HEK293 (cell line): ENCODE results near the gene UBA52.
A peak's percentile ranks its signal among the peaks of the same experiment; 100 is the strongest.

Experiments
- CTCF ChIA-PET: fragments of 350-600 bp; formaldehyde crosslinking; extraction: SDS; loops from one replicate; lab custom pipeline; 2021; ENCODE audit warnings: antibody characterized with exemption; lab: Yijun Ruan, JAX
- POLR2A ChIA-PET: fragments of 300-600 bp; formaldehyde crosslinking; extraction: SDS; loops from one replicate; lab custom pipeline; 2020; ENCODE audit warnings: antibody characterized with exemption, inconsistent platforms; lab: Yijun Ruan, JAX
- H3K27ac ChIP-seq: fragments of 200-500 bp; sonication (Bioruptor generic); 2 replicates; pipeline ENCODE4 v1.5.1; 2014; ENCODE audit warnings: low read depth, low read length, control low read depth, inconsistent platforms; ENCODE audit errors: extremely low read depth
- H3K36me3 ChIP-seq, 2 experiments: fragments of 200-500 bp in 1 of 2; sonication (Bioruptor generic) in 1 of 2; 1 replicate in 1 of 2; 2 replicates in 1 of 2; pipeline ENCODE4 v1.5.1; 2014 to 2017; ENCODE audit warnings: inconsistent platforms in 2 of 2, low read length in 2 of 2; ENCODE audit not compliant: control insufficient read depth in 2 of 2, insufficient read depth in 1 of 2
- H3K4me1 ChIP-seq: fragments of 200-500 bp; sonication (Bioruptor generic); 2 replicates; pipeline ENCODE4 v1.5.1; 2014; ENCODE audit warnings: mild to moderate bottlenecking, low read length, inconsistent platforms; ENCODE audit not compliant: control insufficient read depth, insufficient read depth
- H3K4me3 ChIP-seq: 2 replicates; pipeline ENCODE4 v1.5.1; 2011; ENCODE audit warnings: low read depth, mild to moderate bottlenecking, control low read depth, low read length, moderate library complexity
- H3K9me3 ChIP-seq: fragments of 200-500 bp; sonication (Bioruptor generic); 2 replicates; pipeline ENCODE4 v1.5.1; 2014; ENCODE audit warnings: low read depth, low read length, inconsistent platforms; ENCODE audit not compliant: control insufficient read depth, insufficient read depth
- HOXA7 ChIP-seq: sonication (generic); formaldehyde crosslinking; IDR thresholded peaks from 2 replicates; pipeline ENCODE4 v1.8.1; 2022; ENCODE audit warnings: missing genetic modification reagents, borderline replicate concordance
- KLF16 ChIP-seq: fragments of 450-650 bp; formaldehyde crosslinking; IDR thresholded peaks from 2 replicates; pipeline ENCODE4 v1.5.1; 2017; ENCODE audit warnings: missing biosample characterization, missing genetic modification characterization
- OVOL3 ChIP-seq: fragments of 450-650 bp; formaldehyde crosslinking; IDR thresholded peaks from 2 replicates; pipeline ENCODE4 v1.5.1; 2016; ENCODE audit warnings: missing biosample characterization, missing genetic modification characterization
- PRDM1 ChIP-seq: fragments of 450-650 bp; formaldehyde crosslinking; IDR thresholded peaks from 2 replicates; pipeline ENCODE4; 2016; ENCODE audit warnings: missing biosample characterization, missing genetic modification characterization
- REPIN1 ChIP-seq: fragments of 450-650 bp; formaldehyde crosslinking; IDR thresholded peaks from 2 replicates; pipeline ENCODE4 v1.5.1; 2017; ENCODE audit warnings: missing biosample characterization, missing genetic modification characterization, low read depth
- SCRT2 ChIP-seq: fragments of 450-650 bp; formaldehyde crosslinking; IDR thresholded peaks from 2 replicates; pipeline ENCODE4 v1.5.1; 2016; ENCODE audit warnings: missing biosample characterization, missing genetic modification characterization
- SETDB1 ChIP-seq: IDR thresholded peaks from one replicate; pipeline ENCODE4 v1.6.1; 2017; ENCODE audit warnings: mild to moderate bottlenecking, low read length, moderate library complexity, mixed read lengths; ENCODE audit not compliant: insufficient read length
- SP7 ChIP-seq: fragments of 450-650 bp; formaldehyde crosslinking; IDR thresholded peaks from 2 replicates; pipeline ENCODE4 v1.5.1; 2016; ENCODE audit warnings: missing biosample characterization, missing genetic modification characterization
- ZBTB11 ChIP-seq: fragments of 450-650 bp; formaldehyde crosslinking; conservative IDR thresholded peaks from 2 replicates; pipeline ENCODE4 v1.5.1; 2016; ENCODE audit warnings: low read depth, missing biosample characterization, missing genetic modification characterization
- ZFHX2 ChIP-seq: fragments of 450-650 bp; formaldehyde crosslinking; conservative IDR thresholded peaks from 2 replicates; pipeline ENCODE4 v1.5.1; 2016; ENCODE audit warnings: missing biosample characterization, missing genetic modification characterization
- ZNF16 ChIP-seq: fragments of 450-650 bp; formaldehyde crosslinking; IDR thresholded peaks from 2 replicates; pipeline ENCODE4 v1.5.1; 2016; ENCODE audit warnings: low read depth, missing biosample characterization, missing genetic modification characterization
- ZNF2 ChIP-seq: fragments of 450-650 bp; formaldehyde crosslinking; IDR thresholded peaks from 2 replicates; pipeline ENCODE4 v1.5.1; 2016; ENCODE audit warnings: missing biosample characterization, missing genetic modification characterization
- ZNF239 ChIP-seq: fragments of 450-650 bp; formaldehyde crosslinking; IDR thresholded peaks from 2 replicates; pipeline ENCODE4 v1.5.1; 2016; ENCODE audit warnings: missing biosample characterization, missing genetic modification characterization
- ZNF266 ChIP-seq: fragments of 450-650 bp; formaldehyde crosslinking; IDR thresholded peaks from 2 replicates; pipeline ENCODE4 v1.5.1; 2016; ENCODE audit warnings: missing biosample characterization, missing genetic modification characterization, low read depth
- ZNF354C ChIP-seq: fragments of 450-650 bp; formaldehyde crosslinking; IDR thresholded peaks from 2 replicates; pipeline ENCODE4 v1.5.1; 2016; ENCODE audit warnings: missing biosample characterization, missing genetic modification characterization, low read depth, borderline replicate concordance
- ZNF391 ChIP-seq: fragments of 450-650 bp; formaldehyde crosslinking; IDR thresholded peaks from 2 replicates; pipeline ENCODE4 v1.5.1; 2016; ENCODE audit warnings: low read depth, missing biosample characterization, missing genetic modification characterization, borderline replicate concordance
- ZNF404 ChIP-seq: fragments of 450-650 bp; formaldehyde crosslinking; IDR thresholded peaks from 2 replicates; pipeline ENCODE4 v1.5.1; 2017; ENCODE audit warnings: missing biosample characterization, missing genetic modification characterization
- ZNF473 ChIP-seq: fragments of 450-650 bp; formaldehyde crosslinking; IDR thresholded peaks from 2 replicates; pipeline ENCODE4 v1.5.1; 2017; ENCODE audit warnings: missing biosample characterization, missing genetic modification characterization
- ZNF514 ChIP-seq: fragments of 450-650 bp; formaldehyde crosslinking; IDR thresholded peaks from 2 replicates; pipeline ENCODE4 v1.5.1; 2016; ENCODE audit warnings: missing biosample characterization, missing genetic modification characterization
- ZNF549 ChIP-seq: fragments of 450-650 bp; IDR thresholded peaks from 2 replicates; pipeline ENCODE4 v1.5.1; 2018; ENCODE audit warnings: missing biosample characterization, missing genetic modification characterization, mild to moderate bottlenecking, inconsistent platforms, moderate library complexity
- ZNF561 ChIP-seq: fragments of 450-650 bp; IDR thresholded peaks from 2 replicates; pipeline ENCODE4 v1.5.1; 2018; ENCODE audit warnings: missing biosample characterization, missing genetic modification characterization, borderline replicate concordance
- ZNF610 ChIP-seq: fragments of 450-650 bp; formaldehyde crosslinking; IDR thresholded peaks from 2 replicates; pipeline ENCODE4 v1.5.1; 2016; ENCODE audit warnings: missing biosample characterization, missing genetic modification characterization, borderline replicate concordance
- ZNF621 ChIP-seq: fragments of 450-650 bp; formaldehyde crosslinking; IDR thresholded peaks from 2 replicates; pipeline ENCODE4 v1.5.1; 2017; ENCODE audit warnings: missing biosample characterization, missing genetic modification characterization
- ZNF654 ChIP-seq: fragments of 450-650 bp; formaldehyde crosslinking; IDR thresholded peaks from 2 replicates; pipeline ENCODE4 v1.5.1; 2016; ENCODE audit warnings: low read depth, missing biosample characterization, missing genetic modification characterization
- ZNF658 ChIP-seq: fragments of 450-650 bp; formaldehyde crosslinking; IDR thresholded peaks from 2 replicates; pipeline ENCODE4; 2016; ENCODE audit warnings: missing biosample characterization, missing genetic modification characterization
- ZNF660 ChIP-seq: fragments of 450-650 bp; IDR thresholded peaks from 2 replicates; pipeline ENCODE4 v1.5.1; 2018; ENCODE audit warnings: missing biosample characterization, mild to moderate bottlenecking, missing genetic modification characterization
- ZNF670 ChIP-seq: fragments of 450-650 bp; formaldehyde crosslinking; IDR thresholded peaks from 2 replicates; pipeline ENCODE4 v1.5.1; 2016; ENCODE audit warnings: missing biosample characterization, missing genetic modification characterization, low read depth
- ZNF768 ChIP-seq: fragments of 450-650 bp; formaldehyde crosslinking; IDR thresholded peaks from 2 replicates; pipeline ENCODE4 v1.5.1; 2018; ENCODE audit warnings: missing biosample characterization, mild to moderate bottlenecking, missing genetic modification characterization
- ZSCAN23 ChIP-seq: fragments of 450-650 bp; formaldehyde crosslinking; IDR thresholded peaks from 2 replicates; pipeline ENCODE4 v1.5.1; 2016; ENCODE audit warnings: missing biosample characterization, missing genetic modification characterization
- ZSCAN30 ChIP-seq: fragments of 450-650 bp; IDR thresholded peaks from 2 replicates; pipeline ENCODE4 v1.5.1; 2018; ENCODE audit warnings: missing biosample characterization, mild to moderate bottlenecking, missing genetic modification characterization, moderate library complexity
- ZSCAN5A ChIP-seq: fragments of 450-650 bp; formaldehyde crosslinking; IDR thresholded peaks from 2 replicates; pipeline ENCODE4 v1.5.1; 2016; ENCODE audit warnings: missing biosample characterization, missing genetic modification characterization
- TF ChIP-seq, protein P1 (sequence below): fragments of 450-650 bp; formaldehyde crosslinking; IDR thresholded peaks from 2 replicates; pipeline ENCODE4 v1.5.1; 2016; ENCODE audit warnings: missing biosample characterization, missing genetic modification characterization

UBA52 gene

DNA sequence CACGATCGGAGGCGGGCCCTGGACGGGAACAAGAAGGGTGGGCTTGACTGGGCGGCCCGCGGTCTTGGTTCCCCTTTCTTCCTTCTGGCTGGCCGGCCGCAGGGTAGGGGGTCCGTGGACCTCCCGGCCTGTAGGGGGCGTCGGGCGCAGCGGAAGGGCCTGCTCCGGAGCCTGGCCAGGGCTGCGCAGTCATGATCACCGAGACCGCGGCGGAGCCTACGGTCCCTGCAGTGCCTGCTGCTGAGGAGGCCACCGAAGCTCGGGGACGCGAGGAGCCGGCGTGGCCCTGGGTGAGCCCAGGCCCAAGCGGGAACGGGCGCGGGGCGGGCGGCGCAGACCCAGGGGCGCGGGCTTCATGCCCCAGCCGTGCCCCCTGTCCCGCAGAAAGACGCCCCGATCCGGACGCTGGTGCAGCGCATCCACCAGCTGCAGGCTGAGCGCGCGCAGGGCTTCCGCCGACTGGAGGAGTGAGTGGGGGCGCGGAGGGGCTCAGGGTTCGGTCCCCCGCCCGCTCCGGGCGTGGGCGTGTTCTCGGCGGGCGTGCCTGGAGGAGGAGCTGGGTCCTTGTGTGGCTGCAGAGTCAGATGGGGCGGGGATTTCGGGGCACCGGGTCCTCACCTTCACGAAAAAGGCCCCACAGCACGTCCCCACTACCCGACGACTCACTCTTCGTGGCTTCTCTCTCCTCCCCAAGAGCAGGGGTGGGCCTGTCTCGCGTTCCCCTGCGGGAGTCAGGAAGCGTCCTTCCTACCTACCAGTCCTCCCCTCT lies 17.1 kb downstream of the UBA52 start, which contains the start of gene REX1BD:
REX1BD (plus strand) TSS at position 188 of the 769 bp plus-strand sequence; CDS start at position 192, 4 bp downstream.
- H3K27ac ChIP-seq, result peak within 1 kb of the TSS; percentile 77
- H3K9me3 ChIP-seq, result no peaks in the 10 kb centered on the region
- ChIA-PET CTCF (interaction anchor here (0.6 to 2.1 kb wide), 21 partner anchors 8 to 256 kb away, joined by 3 to 15 read pairs (median 4); no protein-coding TSS in a partner anchor), POLR2A (interaction anchor here (0.6 to 5.7 kb wide), 28 partner anchors 8 to 331 kb away, joined by 3 to 60 read pairs (median 4); partner anchors contain the start of genes COPE, DDX49, ELL and FKBP8)
- H3K4me3 ChIP-seq, result peak within 1 kb of the TSS; percentile 75
- peaks cover 0 to 6% of the 10 kb centered on the region in 2 experiments; a peak in 1 of 3 replicates for H3K36me3 ChIP-seq
- no peaks in the 10 kb centered on the region for H3K4me1 ChIP-seq
- no peak for TF ChIP-seq SETDB1
- TF ChIP-seq ZSCAN23 (tag by site-specific recombination), result no peak
- TF ChIP-seq ZNF654, result no peak
- TF ChIP-seq ZNF660 (tag by site-specific recombination), result peak; percentile 95
- peak; percentile 87 for TF ChIP-seq ZSCAN30
- TF ChIP-seq ZNF239 (tag by site-specific recombination), result peak; percentile 58; the same call in 1 of the 2 replicates
- TF ChIP-seq ZNF473, result no peak
- peak; percentile 98 for TF ChIP-seq ZFHX2 (tag by site-specific recombination)
- TF ChIP-seq PRDM1 (tag by site-specific recombination), result no peak
- peak; percentile 62; the same call in 1 of the 2 replicates for TF ChIP-seq ZNF610 (tag by site-specific recombination)
- no peak for TF ChIP-seq ZNF670
- TF ChIP-seq ZBTB11 (tag by site-specific recombination), result peak; percentile 91
- no peak for TF ChIP-seq ZNF16 (tag by site-specific recombination)
- no peak for TF ChIP-seq ZNF658 (tag by site-specific recombination)
- peak; percentile 93 for TF ChIP-seq ZNF2
- TF ChIP-seq ZNF561, result peak; percentile 99; the same call in 1 of the 2 replicates
- peak; percentile 90 for TF ChIP-seq ZNF391 (tag by site-specific recombination)
- no peak for TF ChIP-seq ZNF354C (tag by site-specific recombination)
- peak; percentile 96; the same call in 1 of the 2 replicates for TF ChIP-seq REPIN1 (tag by site-specific recombination)
- TF ChIP-seq ZNF768 (tag by site-specific recombination), result peak; percentile 87; the same call in 1 of the 2 replicates
- TF ChIP-seq ZNF549 (tag by site-specific recombination), result no peak
- TF ChIP-seq SP7 (tag by site-specific recombination), result peak; percentile 85
- TF ChIP-seq ZNF621 (tag by site-specific recombination), result no peak
- TF ChIP-seq, protein P1, sequence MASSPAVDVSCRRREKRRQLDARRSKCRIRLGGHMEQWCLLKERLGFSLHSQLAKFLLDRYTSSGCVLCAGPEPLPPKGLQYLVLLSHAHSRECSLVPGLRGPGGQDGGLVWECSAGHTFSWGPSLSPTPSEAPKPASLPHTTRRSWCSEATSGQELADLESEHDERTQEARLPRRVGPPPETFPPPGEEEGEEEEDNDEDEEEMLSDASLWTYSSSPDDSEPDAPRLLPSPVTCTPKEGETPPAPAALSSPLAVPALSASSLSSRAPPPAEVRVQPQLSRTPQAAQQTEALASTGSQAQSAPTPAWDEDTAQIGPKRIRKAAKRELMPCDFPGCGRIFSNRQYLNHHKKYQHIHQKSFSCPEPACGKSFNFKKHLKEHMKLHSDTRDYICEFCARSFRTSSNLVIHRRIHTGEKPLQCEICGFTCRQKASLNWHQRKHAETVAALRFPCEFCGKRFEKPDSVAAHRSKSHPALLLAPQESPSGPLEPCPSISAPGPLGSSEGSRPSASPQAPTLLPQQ (tag by site-specific recombination), result peak; percentile 89
- no peak for TF ChIP-seq ZNF514
- no peak for TF ChIP-seq ZNF266 (tag by site-specific recombination)
- peak; percentile 70 for TF ChIP-seq KLF16 (tag by site-specific recombination)
- TF ChIP-seq HOXA7 (CRISPR knock-in tag), result no peak
- no peak; the same call in 1 of the 2 replicates for TF ChIP-seq OVOL3 (tag by site-specific recombination)
- TF ChIP-seq SCRT2 (tag by site-specific recombination), result peak; percentile 62
- no peak for TF ChIP-seq ZNF404 (tag by site-specific recombination)
- peak; percentile 98 for TF ChIP-seq ZSCAN5A (tag by site-specific recombination)
